SK-N-SH (cell line): Measurements from ENCODE around the gene SEC16A. TPM values are rescaled to one million over a fixed set of nuclear protein-coding genes. Genes with fewer than 3 reads are reported as not detected.

Experiments
- CTCF ChIA-PET: fragments of 300-600, 350-600 bp; formaldehyde crosslinking; extraction: SDS; loops from one replicate; lab custom pipeline; 2021; lab: Yijun Ruan, JAX
- POLR2A ChIA-PET: fragments of 350-600 bp; sonication (Branson Sonifier 250); formaldehyde crosslinking; extraction: SDS; loops from one replicate; lab custom pipeline; 2020; ENCODE audit warnings: antibody characterized with exemption, inconsistent platforms; lab: Yijun Ruan, JAX
- DNase-seq: peaks from one replicate; pipeline ENCODE4 v3.0.0; 2012
- H2AFZ ChIP-seq: fragments of 200-600 bp; sonication (generic); 2 replicates; pipeline ENCODE4 v1.8.1; 2016; ENCODE audit warnings: antibody characterized with exemption, mild to moderate bottlenecking, low read depth
- H3F3A ChIP-seq: fragments of 200-600 bp; sonication (generic); replicated peaks from 2 replicates; pipeline ENCODE3; 2016; ENCODE audit warnings: antibody characterized with exemption, mild to moderate bottlenecking; ENCODE audit not compliant: insufficient read depth
- H3K27ac ChIP-seq, 2 experiments: fragments of 200-500 bp in 1 of 2; fragments of 200-600 bp in 1 of 2; sonication (Bioruptor generic) in 1 of 2; sonication (generic), shearing (Covaris generic) in 1 of 2; 2 replicates each; pipeline versions ENCODE4 v1.5.1 to v1.6.1; 2014 to 2016; ENCODE audit warnings: low read depth in 2 of 2, inconsistent platforms in 1 of 2, low read length in 1 of 2, mild to moderate bottlenecking in 1 of 2, mixed read lengths in 1 of 2
- H3K27me3 ChIP-seq: fragments of 200-600 bp; sonication (generic), shearing (Covaris generic); 2 replicates; pipeline ENCODE4 v1.6.1; 2016; ENCODE audit warnings: mixed run types; ENCODE audit not compliant: insufficient read depth
- H3K36me3 ChIP-seq, 2 experiments: fragments of 200-500 bp in 1 of 2; fragments of 200-600 bp in 1 of 2; sonication (Bioruptor generic) in 1 of 2; sonication (generic) in 1 of 2; replicated peaks in 1 of 2; 2 replicates each; pipeline versions ENCODE3 to v1.5.1; 2014 to 2016; ENCODE audit warnings: low read length in 1 of 2, mild to moderate bottlenecking in 1 of 2; ENCODE audit not compliant: insufficient read depth in 2 of 2, control insufficient read depth in 1 of 2
- H3K4me1 ChIP-seq, 2 experiments: fragments of 200-500 bp in 1 of 2; fragments of 200-600 bp in 1 of 2; sonication (Bioruptor generic) in 1 of 2; sonication (generic), shearing (Covaris generic) in 1 of 2; 2 replicates each; pipeline versions ENCODE4 v1.5.1 to v1.6.1; 2014 to 2016; ENCODE audit warnings: low read depth in 1 of 2, low read length in 1 of 2, mixed run types in 1 of 2; ENCODE audit not compliant: insufficient read depth in 2 of 2, control insufficient read depth in 1 of 2
- H3K4me2 ChIP-seq: fragments of 200-600 bp; sonication (generic), shearing (Covaris generic); 2 replicates; pipeline ENCODE4 v1.6.1; 2017; ENCODE audit warnings: mixed run types
- H3K4me3 ChIP-seq, 2 experiments: fragments of 200-500 bp in 1 of 2; fragments of 200-600 bp in 1 of 2; sonication (Bioruptor generic) in 1 of 2; sonication (generic), shearing (Covaris generic) in 1 of 2; 2 replicates each; pipeline versions ENCODE4 v1.5.1 to v1.8.1; 2014 to 2016; ENCODE audit warnings: low read depth in 2 of 2, inconsistent platforms in 1 of 2, low read length in 1 of 2, mild to moderate bottlenecking in 1 of 2, mixed read lengths in 1 of 2, moderate library complexity in 1 of 2
- H3K79me2 ChIP-seq: fragments of 200-600 bp; sonication (generic); 2 replicates; pipeline ENCODE4 v1.8.1; 2017; ENCODE audit warnings: mild to moderate bottlenecking; ENCODE audit not compliant: insufficient read depth
- H3K9ac ChIP-seq: fragments of 200-600 bp; sonication (generic); 2 replicates; pipeline ENCODE4 v1.6.1; 2017; ENCODE audit warnings: mixed run types
- H3K9me2 ChIP-seq: fragments of 200-600 bp; sonication (generic); 2 replicates; pipeline ENCODE4 v1.6.1; 2017; ENCODE audit warnings: mixed run types
- H3K9me3 ChIP-seq: fragments of 200-600 bp; sonication (generic); 2 replicates; pipeline ENCODE4 v1.6.1; 2017; ENCODE audit warnings: mixed run types, mild to moderate bottlenecking, moderate library complexity
- H4K20me1 ChIP-seq: fragments of 200-600 bp; sonication (generic); 2 replicates; pipeline ENCODE4 v1.6.1; 2017; ENCODE audit warnings: mild to moderate bottlenecking, mixed run types; ENCODE audit not compliant: insufficient read depth
- CHD2 ChIP-seq: fragments of 150-350 bp; IDR thresholded peaks from 2 replicates; pipeline ENCODE4 v1.6.1; 2018; ENCODE audit warnings: low read length; ENCODE audit not compliant: partially characterized antibody
- CTCF ChIP-seq: fragments of 200-600 bp; sonication (generic); IDR thresholded peaks from 2 replicates; pipeline ENCODE4 v1.6.1; 2017; ENCODE audit warnings: antibody characterized with exemption, mild to moderate bottlenecking, moderate library complexity
- ELF1 ChIP-seq: IDR thresholded peaks from 2 replicates; pipeline ENCODE4 v1.4.0; 2012
- EP300 ChIP-seq, 2 experiments: IDR thresholded peaks; 2 replicates each; pipeline versions ENCODE4 v1.4.0 to v1.6.1; 2012; ENCODE audit warnings: borderline replicate concordance in 1 of 2, low read depth in 1 of 2, low read length in 1 of 2
- EZH2phosphoT487 ChIP-seq: fragments of 200-600 bp; sonication (generic); IDR thresholded peaks from 2 replicates; pipeline ENCODE4 v1.6.1; 2017; ENCODE audit warnings: low read depth, mixed run types, mild to moderate bottlenecking, antibody characterized with exemption, moderate library complexity, borderline replicate concordance
- FOSL2 ChIP-seq: IDR thresholded peaks from 2 replicates; pipeline ENCODE4 v1.4.0; 2012; ENCODE audit warnings: low read depth, mild to moderate bottlenecking, moderate library complexity, borderline replicate concordance
- FOXJ3 ChIP-seq: sonication (generic); formaldehyde crosslinking; IDR thresholded peaks from 2 replicates; pipeline ENCODE4 v1.5.1; 2020; ENCODE audit warnings: mild to moderate bottlenecking, missing genetic modification reagents
- MAX ChIP-seq: IDR thresholded peaks from 2 replicates; pipeline ENCODE4 v1.4.0; 2012; ENCODE audit warnings: low read depth
- NRF1 ChIP-seq: IDR thresholded peaks from 2 replicates; pipeline ENCODE4 v1.6.1; 2012; ENCODE audit warnings: low read depth, mild to moderate bottlenecking, low read length
- RAD21 ChIP-seq: IDR thresholded peaks from 2 replicates; pipeline ENCODE4 v1.6.1; 2012; ENCODE audit warnings: mild to moderate bottlenecking, low read length
- REST ChIP-seq: IDR thresholded peaks from 2 replicates; pipeline ENCODE4 v1.6.1; 2012; ENCODE audit warnings: mild to moderate bottlenecking, low read depth, low read length, moderate library complexity
- RFX5 ChIP-seq: IDR thresholded peaks from 2 replicates; pipeline ENCODE4 v1.6.1; 2012; ENCODE audit warnings: mild to moderate bottlenecking, improper control_type of control experiment, low read length
- SMC3 ChIP-seq: IDR thresholded peaks from 2 replicates; pipeline ENCODE4 v1.6.1; 2012; ENCODE audit warnings: low read depth, low read length, improper control_type of control experiment
- TEAD4 ChIP-seq: IDR thresholded peaks from 2 replicates; pipeline ENCODE4 v1.4.0; 2012; ENCODE audit warnings: mild to moderate bottlenecking, borderline replicate concordance; ENCODE audit not compliant: insufficient read depth
- YY1 ChIP-seq: IDR thresholded peaks from 2 replicates; pipeline ENCODE4 v1.4.0; 2012; ENCODE audit warnings: low read depth, mild to moderate bottlenecking
- ZBTB33 ChIP-seq: IDR thresholded peaks from 2 replicates; pipeline ENCODE4 v1.4.0; 2012; ENCODE audit warnings: low read depth, borderline replicate concordance
- WGBS: methylation state at CpG from one replicate; pipeline ENCODE4 v1.1.6; 2017; ENCODE audit warnings: low lambda C conversion rate; 5-methylcytosine and 5-hydroxymethylcytosine counted together
- polyA plus RNA-seq, 3 experiments: library from polyadenylated mRNA; depleted of rRNA; stranded (reverse); fragments of >200 nt; gene quantifications; 2 replicates each; pipeline ENCODE4 v1.2.3, GENCODE V29; 2012
- TF ChIP-seq, protein P1 (sequence below): fragments of 150-350 bp; IDR thresholded peaks from 2 replicates; pipeline ENCODE4 v1.6.1; 2017; ENCODE audit warnings: antibody characterized with exemption, low read length, low read depth, borderline replicate concordance

The SEC16A gene
- polyA plus RNA-seq, 1 of the 3 experiments (the other 2 are of a cell fraction): 25.9 TPM

DNA sequence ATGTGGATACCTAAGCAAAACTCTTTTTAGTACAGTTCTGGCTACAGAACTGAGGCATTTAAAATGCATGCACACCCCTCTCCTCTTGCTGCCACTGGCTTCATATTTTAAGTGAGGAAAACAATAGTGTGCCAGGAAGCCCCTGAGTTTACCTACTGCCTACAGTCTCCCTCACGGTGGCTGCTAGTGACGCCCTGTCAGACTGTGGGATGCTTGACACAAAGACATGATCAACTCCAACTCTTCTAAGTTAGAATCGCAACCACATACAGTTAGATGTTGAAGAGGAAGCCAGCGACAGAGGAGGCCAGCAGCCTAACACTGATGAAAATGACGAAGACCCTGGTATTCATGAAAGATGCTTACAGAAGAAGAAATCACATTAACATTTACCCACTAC lies 1.3 kb downstream of the SEC16A start:
- DNase-seq: no peak
- peaks cover 4% of the 10 kb centered on the region for H3F3A ChIP-seq
- H3K36me3 ChIP-seq: peaks cover 15 to 22% of the 10 kb centered on the region in 2 experiments
- H4K20me1 ChIP-seq: peaks cover 55% of the 10 kb centered on the region
- H3K4me3 ChIP-seq: peak overlapping the region; percentile 84 to 94
- H3K9me3 ChIP-seq: no peaks in the 10 kb centered on the region
- no peaks in the 10 kb centered on the region for H3K9me2 ChIP-seq
- no peak overlapping the region for H2AFZ ChIP-seq
- TF ChIP-seq EZH2phosphoT487: no peak
- TF ChIP-seq CTCF: no peak
- no peak for TF ChIP-seq FOSL2
- TF ChIP-seq NRF1: no peak
- TF ChIP-seq YY1: no peak
- TF ChIP-seq FOXJ3: no peak
- no peaks in the 10 kb centered on the region for H3K27me3 ChIP-seq
- H3K79me2 ChIP-seq: peaks cover 62% of the 10 kb centered on the region
- H3K4me2 ChIP-seq: peak overlapping the region; percentile 96
- POLR2A ChIA-PET: no interaction called here
- peak overlapping the region; percentile 95 for H3K9ac ChIP-seq
- WGBS: 34% methylated on average over 5 of the region's 5 CpGs
- CTCF ChIA-PET: interaction anchor here (1.5 kb wide), 1 partner anchor 150 kb away, joined by 5 read pairs; no protein-coding TSS in a partner anchor
- H3K27ac ChIP-seq: peak overlapping the region in 1 of 2 experiments; percentile 94; a peak in 1 of 4 replicates
- peaks cover 0 to 22% of the 10 kb centered on the region in 2 experiments; a peak in 2 of 4 replicates for H3K4me1 ChIP-seq

- Histone ChIP-seq H3K79me2 (peaks cover 99% of the 10 kb centered on the region), H3K9me3 (no peaks in the 10 kb centered on the region), H3K36me3 (peaks cover 55 to 64% of the 10 kb centered on the region in 2 experiments), H2AFZ (no peak overlapping the region), H3K4me1 (peaks cover 0 to 2% of the 10 kb centered on the region in 2 experiments; a peak in 2 of 4 replicates), H4K20me1 (peaks cover 100% of the 10 kb centered on the region), H3K9ac (no peak overlapping the region), H3K27me3 (no peaks in the 10 kb centered on the region), H3K4me3 (no peak overlapping the region), H3K9me2 (no peaks in the 10 kb centered on the region), H3K27ac (no peak overlapping the region), H3K4me2 (no peak overlapping the region), H3F3A (no peaks in the 10 kb centered on the region)
- CTCF ChIA-PET: interaction anchor here (0.8 to 2.4 kb wide), 3 partner anchors 8 to 36 kb away, joined by 3 to 7 read pairs (median 4); partner anchors contain the start of gene INPP5E
- 94% methylated on average over 16 of the region's 25 CpGs for whole genome bisulfite sequencing
- POLR2A ChIA-PET: no interaction called here
- DNase-seq: no peak
- TF ChIP-seq FOXJ3: no peak
- TF ChIP-seq, protein P1, sequence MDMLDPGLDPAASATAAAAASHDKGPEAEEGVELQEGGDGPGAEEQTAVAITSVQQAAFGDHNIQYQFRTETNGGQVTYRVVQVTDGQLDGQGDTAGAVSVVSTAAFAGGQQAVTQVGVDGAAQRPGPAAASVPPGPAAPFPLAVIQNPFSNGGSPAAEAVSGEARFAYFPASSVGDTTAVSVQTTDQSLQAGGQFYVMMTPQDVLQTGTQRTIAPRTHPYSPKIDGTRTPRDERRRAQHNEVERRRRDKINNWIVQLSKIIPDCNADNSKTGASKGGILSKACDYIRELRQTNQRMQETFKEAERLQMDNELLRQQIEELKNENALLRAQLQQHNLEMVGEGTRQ: no peak
- TF ChIP-seq TEAD4: no peak
- no peak for TF ChIP-seq CHD2
- TF ChIP-seq RFX5: no peak
- no peak for TF ChIP-seq MAX
- TF ChIP-seq EP300 (IDR thresholded peaks at IDR 0.05; ENCODE audit: borderline replicate concordance in 1 of 2, low read depth in 1 of 2, low read length in 1 of 2): no peak
- TF ChIP-seq REST: no peak
- no peak for TF ChIP-seq FOSL2
- TF ChIP-seq ZBTB33: no peak
- TF ChIP-seq ELF1: no peak
- TF ChIP-seq RAD21: no peak
- no peak for TF ChIP-seq SMC3
Measured at GRCh38 chr9:136476369-136477150, 6.3 kb downstream of the SEC16A start.
